HTR-8/SVneo (cell line): ENCODE data around the gene PTPN5.
"Not testable (repeated sequence)": the region's sequence is repeated elsewhere in the genome, so short reads cannot be mapped to it uniquely, and the experiment has no call there.

Experiments used
- DNase-seq: peaks from one replicate; pipeline ENCODE4 v3.0.0; 2011; ENCODE audit warnings: low spot score, mixed read lengths; ENCODE audit not compliant: insufficient read length
- FAIRE-seq: peaks from 2 replicates; lab custom pipeline; 2011; peaks lifted over from hg19 to GRCh38; lab: Jason Lieb, UNC

PTPN5 gene

GRCh38 chr11:18697576-18697975 is 94.0 kb downstream of the PTPN5 start:
- no peak for DNase-seq
- FAIRE-seq, result no peak

DNA sequence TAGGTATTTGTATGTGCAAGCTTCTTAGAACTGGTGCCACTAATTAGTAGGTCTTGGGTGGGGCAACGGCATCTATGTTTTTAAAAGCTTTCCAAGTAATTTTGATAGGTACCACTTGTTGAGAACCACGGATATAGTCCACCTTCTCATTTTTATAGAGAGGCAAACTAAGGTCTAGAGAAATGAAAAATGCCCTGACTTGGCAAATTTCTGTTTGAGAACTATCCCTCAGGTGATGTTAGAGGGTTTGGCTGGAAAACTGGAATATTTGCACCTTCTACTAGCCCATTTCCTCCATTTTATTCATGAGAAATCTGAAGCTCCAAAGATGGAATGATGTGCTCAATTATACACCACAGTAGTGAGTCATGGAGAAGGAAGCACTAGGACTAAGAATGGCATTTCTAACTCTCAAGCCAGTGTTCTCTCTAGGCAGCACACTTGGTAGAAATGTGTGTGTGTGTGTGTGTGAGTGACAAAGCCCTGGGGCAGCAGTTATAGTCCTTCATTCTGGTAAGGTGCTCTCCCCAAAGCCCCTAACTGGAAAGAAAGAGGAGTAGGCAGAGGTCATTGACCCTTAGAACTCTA is 94.9 kb downstream of the PTPN5 start:
- FAIRE-seq (no peak), DNase-seq (no peak)

GRCh38 chr11:18692941-18693760 is 98.4 kb downstream of the PTPN5 start:
- DNase-seq (no peak), FAIRE-seq (no peak)

- FAIRE-seq, DNase-seq: not testable (repeated sequence)
Measured at GRCh38 chr11:18691467-18692140, 100.0 kb downstream of the PTPN5 start.

- FAIRE-seq, result no peak
- no peak for DNase-seq
Measured at GRCh38 chr11:18684267-18684666, 107.3 kb downstream of the PTPN5 start.

- DNase-seq, result no peak
- FAIRE-seq, result no peak
Measured at GRCh38 chr11:18682466-18682865, 109.1 kb downstream of the PTPN5 start.

DNA sequence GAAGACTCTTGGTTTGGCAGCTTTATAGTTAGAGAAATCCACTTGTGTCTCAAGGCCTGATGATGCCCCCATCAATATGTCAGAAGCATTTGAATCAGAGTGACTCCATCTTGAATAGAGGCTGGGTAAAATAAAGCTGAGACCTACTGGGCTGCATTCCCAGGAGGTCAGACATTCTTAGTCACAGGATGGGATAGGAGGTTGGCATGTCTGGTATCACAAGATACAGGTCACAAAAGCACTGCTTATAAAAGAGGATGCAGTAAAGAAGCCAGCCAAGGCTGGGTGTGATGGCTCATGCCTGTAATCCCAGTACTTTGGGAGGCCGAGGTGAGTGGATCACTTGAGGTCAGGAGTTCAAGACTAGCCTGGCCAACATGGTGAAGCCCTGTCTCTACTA is 109.6 kb downstream of the PTPN5 start:
- not testable (repeated sequence) for FAIRE-seq, DNase-seq
